ENCODE results near the gene CD81. TPM values are rescaled to one million over a fixed set of nuclear protein-coding genes. Genes with fewer than 3 reads are reported as not detected.

CD81 gene
- total RNA-seq, 1 donor from 2014 or later, result 183 TPM

GRCh38 chr11:2342557-2342956 lies 34.6 kb upstream of the CD81 start:
- no peak overlapping the region for H3K4me3 ChIP-seq (ENCODE audit: low read depth, low read length)
- no peak for DNase-seq (ENCODE audit: low read depth)
- no peak for TF ChIP-seq CTCF (conservative IDR thresholded peaks at IDR 0.05; ENCODE audit: low read depth, low read length)

- H3K4me3 ChIP-seq (ENCODE audit: low read depth, low read length), result no peak overlapping the region
- no peak for TF ChIP-seq CTCF (conservative IDR thresholded peaks at IDR 0.05; ENCODE audit: low read depth, low read length)
- no peak for DNase-seq (ENCODE audit: low read depth)
Measured at GRCh38 chr11:2342981-2343380, 34.1 kb upstream of the CD81 start.

GRCh38 chr11:2343502-2343901 lies 33.6 kb upstream of the CD81 start:
- no peak for DNase-seq (ENCODE audit: low read depth)
- no peak overlapping the region for H3K4me3 ChIP-seq (ENCODE audit: low read depth, low read length)
- TF ChIP-seq CTCF (conservative IDR thresholded peaks at IDR 0.05; ENCODE audit: low read depth, low read length), result no peak

- TF ChIP-seq CTCF (conservative IDR thresholded peaks at IDR 0.05; ENCODE audit: low read depth, low read length), result no peak
- H3K4me3 ChIP-seq (ENCODE audit: low read depth, low read length), result no peak overlapping the region
- DNase-seq (ENCODE audit: low read depth), result no peak
Measured at GRCh38 chr11:2345050-2345449, 32.1 kb upstream of the CD81 start.

GRCh38 chr11:2346014-2346413 lies 31.1 kb upstream of the CD81 start:
- no peak for DNase-seq (ENCODE audit: low read depth)
- TF ChIP-seq CTCF (conservative IDR thresholded peaks at IDR 0.05; ENCODE audit: low read depth, low read length), result no peak
- no peak overlapping the region for H3K4me3 ChIP-seq (ENCODE audit: low read depth, low read length)

GRCh38 chr11:2346586-2347307 lies 30.4 kb upstream of the CD81 start:
- H3K4me3 ChIP-seq (ENCODE audit: low read depth, low read length), result no peak overlapping the region
- TF ChIP-seq CTCF (conservative IDR thresholded peaks at IDR 0.05; ENCODE audit: low read depth, low read length), result no peak
- no peak for DNase-seq (ENCODE audit: low read depth)

GRCh38 chr11:2347308-2347830 lies 29.7 kb upstream of the CD81 start:
- no peak for TF ChIP-seq CTCF (conservative IDR thresholded peaks at IDR 0.05; ENCODE audit: low read depth, low read length)

More at GRCh38 chr11:2347308-2347830, 29.7 kb upstream of the CD81 start:
- DNase-seq (ENCODE audit: low read depth), result no peak
- no peak overlapping the region for H3K4me3 ChIP-seq (ENCODE audit: low read depth, low read length)

All from epithelial cell of proximal tubule (primary cell).